ENCODE measurements around the gene IFITM1. TPM values are rescaled to one million over a fixed set of nuclear protein-coding genes. Genes with fewer than 3 reads are reported as not detected.
"Not testable (repeated sequence)": the region's sequence is repeated elsewhere in the genome, so short reads cannot be mapped to it uniquely, and the experiment has no call there.

IFITM1 gene
- total and polyA plus RNA-seq, 2 donors (not counting 1 experiment from before 2014, with no cell fraction given) = 21.1 to 93.0 TPM

DNA sequence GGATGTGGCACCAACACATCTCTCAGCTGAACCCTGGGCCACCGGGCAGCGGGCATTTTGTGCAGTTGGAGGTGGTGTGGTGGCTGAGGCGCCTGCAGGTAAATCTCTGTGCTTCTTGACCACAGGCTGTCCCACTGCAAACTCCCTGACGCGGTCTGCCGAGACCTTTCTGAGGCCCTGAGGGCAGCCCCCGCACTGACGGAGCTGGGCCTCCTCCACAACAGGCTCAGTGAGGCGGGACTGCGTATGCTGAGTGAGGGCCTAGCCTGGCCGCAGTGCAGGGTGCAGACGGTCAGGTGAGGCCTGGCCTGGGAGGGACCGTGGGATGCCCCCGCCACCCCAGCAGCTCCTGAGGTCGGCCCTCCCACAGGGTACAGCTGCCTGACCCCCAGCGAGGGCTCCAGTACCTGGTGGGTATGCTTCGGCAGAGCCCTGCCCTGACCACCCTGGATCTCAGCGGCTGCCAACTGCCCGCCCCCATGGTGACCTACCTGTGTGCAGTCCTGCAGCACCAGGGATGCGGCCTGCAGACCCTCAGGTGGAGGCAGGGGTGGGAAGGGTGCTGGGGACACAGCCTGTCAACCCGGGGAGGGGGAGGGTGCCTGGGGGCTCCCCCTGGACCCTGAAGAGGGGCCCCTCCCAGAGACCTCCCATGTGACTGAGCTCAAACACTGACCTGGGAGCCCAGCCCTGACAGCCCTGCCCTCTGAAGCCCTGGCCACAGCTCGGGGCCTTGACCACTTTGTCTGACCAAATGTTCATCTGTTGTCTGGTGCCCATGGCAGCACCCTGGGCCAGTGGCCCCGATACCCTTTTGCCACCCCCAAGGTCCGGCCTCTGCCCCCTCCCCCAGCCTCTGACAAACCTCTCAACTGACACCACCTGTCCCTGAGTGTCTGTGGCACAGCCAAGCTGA lies 29.5 kb upstream of the IFITM1 start:
- no peak overlapping the region for H2AFZ ChIP-seq (ENCODE audit: low read length)
- no peak overlapping the region for H3K9ac ChIP-seq (ENCODE audit: insufficient read depth, low read length)
- no peaks in the 10 kb centered on the region for H4K20me1 ChIP-seq (ENCODE audit: control insufficient read depth, extremely low read depth, insufficient read depth, low read length)
- H3K9me3 ChIP-seq (ENCODE audit: control insufficient read depth, insufficient read depth, low read depth, low read length) = no peaks in the 10 kb centered on the region
- H3K27ac ChIP-seq (ENCODE audit: insufficient read depth, low read length) = no peak overlapping the region
- TF ChIP-seq CTCF (conservative IDR thresholded peaks at IDR 0.05 in 1 of 2, IDR thresholded peaks at IDR 0.05 in 1 of 2; ENCODE audit: low read depth in 1 of 2, low read length in 2 of 2) = no peak
- no peak for TF ChIP-seq EZH2 (IDR thresholded peaks at IDR 0.05; ENCODE audit: low read length, missing control alignments)
- no peaks in the 10 kb centered on the region for H3K36me3 ChIP-seq (ENCODE audit: control insufficient read depth, insufficient read depth, low read length)
- H3K79me2 ChIP-seq (ENCODE audit: control insufficient read depth, insufficient read depth, low read length) = no peaks in the 10 kb centered on the region
- peaks cover 40% of the 10 kb centered on the region for H3K27me3 ChIP-seq (ENCODE audit: control insufficient read depth, insufficient read depth, low read length)
- H3K4me1 ChIP-seq (ENCODE audit: control insufficient read depth, extremely low read depth, insufficient read depth, low read length) = no peaks in the 10 kb centered on the region
- H3K4me3 ChIP-seq (replicated peaks in 1 of 4; ENCODE audit: control extremely low read depth in 1 of 4, insufficient read depth in 1 of 4, low read depth in 3 of 4, low read length in 4 of 4) = no peak overlapping the region
- H3K4me2 ChIP-seq (ENCODE audit: extremely low read depth, insufficient read depth, low read length) = no peak overlapping the region
- DNase-seq (ENCODE audit: low read depth in 2 of 2) = no peak

GRCh38 chr11:285021-285893 lies 28.6 kb upstream of the IFITM1 start:
- no peaks in the 10 kb centered on the region for H3K79me2 ChIP-seq (ENCODE audit: control insufficient read depth, insufficient read depth, low read length)
- no peak overlapping the region for H3K4me2 ChIP-seq (ENCODE audit: extremely low read depth, insufficient read depth, low read length)
- no peaks in the 10 kb centered on the region for H3K4me1 ChIP-seq (ENCODE audit: control insufficient read depth, extremely low read depth, insufficient read depth, low read length)
- no peak for DNase-seq (ENCODE audit: low read depth in 2 of 2)
- TF ChIP-seq EZH2 (IDR thresholded peaks at IDR 0.05; ENCODE audit: low read length, missing control alignments) (no peak), CTCF (conservative IDR thresholded peaks at IDR 0.05 in 1 of 2, IDR thresholded peaks at IDR 0.05 in 1 of 2; ENCODE audit: low read depth in 1 of 2, low read length in 2 of 2) (no peak)
- no peak overlapping the region for H3K27ac ChIP-seq (ENCODE audit: insufficient read depth, low read length)
- peaks cover 31% of the 10 kb centered on the region for H3K27me3 ChIP-seq (ENCODE audit: control insufficient read depth, insufficient read depth, low read length)
- no peaks in the 10 kb centered on the region for H3K36me3 ChIP-seq (ENCODE audit: control insufficient read depth, insufficient read depth, low read length)
- H3K9ac ChIP-seq (ENCODE audit: insufficient read depth, low read length) = no peak overlapping the region
- H3K4me3 ChIP-seq (replicated peaks in 1 of 4; ENCODE audit: control extremely low read depth in 1 of 4, insufficient read depth in 1 of 4, low read depth in 3 of 4, low read length in 4 of 4) = no peak overlapping the region
- no peaks in the 10 kb centered on the region for H3K9me3 ChIP-seq (ENCODE audit: control insufficient read depth, insufficient read depth, low read depth, low read length)
- H4K20me1 ChIP-seq (ENCODE audit: control insufficient read depth, extremely low read depth, insufficient read depth, low read length) = no peaks in the 10 kb centered on the region
- H2AFZ ChIP-seq (ENCODE audit: low read length) = no peak overlapping the region

DNA sequence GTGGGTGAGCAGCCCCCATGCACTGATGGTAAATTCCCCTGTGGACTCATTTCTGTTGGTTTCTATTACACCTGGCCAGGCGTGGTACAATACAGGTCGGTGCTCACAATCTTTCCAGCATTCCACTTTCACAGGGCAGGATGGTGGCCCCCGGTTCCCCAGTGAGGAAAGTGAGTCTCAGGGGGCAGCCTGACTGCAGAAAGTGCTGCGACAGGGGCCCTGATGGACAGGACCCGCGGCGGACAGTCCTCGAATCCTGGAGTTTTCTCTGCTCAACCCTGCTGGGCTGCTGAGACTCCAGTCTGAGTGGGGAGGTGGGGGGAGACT lies 28.0 kb upstream of the IFITM1 start:
- Histone ChIP-seq H3K36me3 (ENCODE audit: control insufficient read depth, insufficient read depth, low read length) (no peaks in the 10 kb centered on the region), H3K79me2 (ENCODE audit: control insufficient read depth, insufficient read depth, low read length) (no peaks in the 10 kb centered on the region), H3K27me3 (ENCODE audit: control insufficient read depth, insufficient read depth, low read length) (peaks cover 25% of the 10 kb centered on the region), H3K4me3 (replicated peaks in 1 of 4; ENCODE audit: control extremely low read depth in 1 of 4, insufficient read depth in 1 of 4, low read depth in 3 of 4, low read length in 4 of 4) (no peak overlapping the region), H2AFZ (ENCODE audit: low read length) (no peak overlapping the region), H3K9me3 (ENCODE audit: control insufficient read depth, insufficient read depth, low read depth, low read length) (no peaks in the 10 kb centered on the region), H3K4me1 (ENCODE audit: control insufficient read depth, extremely low read depth, insufficient read depth, low read length) (no peaks in the 10 kb centered on the region), H3K27ac (ENCODE audit: insufficient read depth, low read length) (no peak overlapping the region), H3K4me2 (ENCODE audit: extremely low read depth, insufficient read depth, low read length) (no peak overlapping the region), H3K9ac (ENCODE audit: insufficient read depth, low read length) (no peak overlapping the region), H4K20me1 (ENCODE audit: control insufficient read depth, extremely low read depth, insufficient read depth, low read length) (no peaks in the 10 kb centered on the region)
- TF ChIP-seq CTCF (conservative IDR thresholded peaks at IDR 0.05 in 1 of 2, IDR thresholded peaks at IDR 0.05 in 1 of 2; ENCODE audit: low read depth in 1 of 2, low read length in 2 of 2) (no peak), EZH2 (IDR thresholded peaks at IDR 0.05; ENCODE audit: low read length, missing control alignments) (no peak)
- no peak for DNase-seq (ENCODE audit: low read depth in 2 of 2)

DNA sequence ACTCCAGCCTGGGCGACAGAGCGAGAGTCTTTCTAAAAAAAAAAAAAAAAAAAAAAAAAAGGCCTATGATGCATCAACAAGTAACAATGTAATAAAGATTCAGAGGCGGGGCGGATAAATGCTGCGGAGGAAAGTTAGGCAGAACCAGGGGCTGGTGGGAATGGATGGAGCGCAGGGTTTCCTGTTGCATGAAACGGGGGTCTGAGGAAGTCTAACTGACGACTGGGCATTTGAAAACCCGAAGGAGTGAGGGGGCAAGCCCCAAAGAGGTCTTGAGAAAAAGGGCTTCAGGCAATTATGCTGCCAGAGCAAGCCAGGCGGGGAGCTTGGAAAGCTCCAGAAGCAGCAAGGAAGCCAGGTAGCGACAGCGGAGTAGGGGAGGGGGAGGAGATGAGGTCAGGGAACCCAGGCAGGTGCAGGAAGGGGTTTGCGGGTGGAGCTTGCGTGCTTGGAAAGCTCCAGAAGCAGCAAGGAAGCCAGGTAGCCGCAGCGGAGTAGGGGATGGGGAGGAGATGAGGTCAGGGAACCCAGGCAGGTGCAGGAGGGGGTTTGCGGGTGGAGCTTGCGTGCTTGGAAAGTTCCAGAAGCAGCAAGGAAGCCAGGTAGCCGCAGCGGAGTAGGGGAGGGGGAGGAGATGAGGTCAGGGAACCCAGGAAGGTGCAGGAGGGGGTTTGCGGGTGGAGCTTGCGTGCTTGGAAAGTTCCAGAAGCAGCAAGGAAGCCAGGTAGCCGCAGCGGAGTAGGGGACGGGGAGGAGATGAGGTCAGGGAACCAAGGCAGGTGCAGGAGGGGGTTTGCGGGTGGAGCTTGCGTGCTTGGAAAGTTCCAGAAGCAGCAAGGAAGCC lies 26.6 kb upstream of the IFITM1 start:
- H3K27ac ChIP-seq (ENCODE audit: insufficient read depth, low read length); H3K4me2 ChIP-seq (ENCODE audit: extremely low read depth, insufficient read depth, low read length); H3K79me2 ChIP-seq (ENCODE audit: control insufficient read depth, insufficient read depth, low read length); H2AFZ ChIP-seq (ENCODE audit: low read length); H3K36me3 ChIP-seq (ENCODE audit: control insufficient read depth, insufficient read depth, low read length); H3K4me3 ChIP-seq (replicated peaks in 1 of 4; ENCODE audit: control extremely low read depth in 1 of 4, insufficient read depth in 1 of 4, low read depth in 3 of 4, low read length in 4 of 4); H3K9me3 ChIP-seq (ENCODE audit: control insufficient read depth, insufficient read depth, low read depth, low read length); DNase-seq (ENCODE audit: low read depth in 2 of 2); H3K9ac ChIP-seq (ENCODE audit: insufficient read depth, low read length); H4K20me1 ChIP-seq (ENCODE audit: control insufficient read depth, extremely low read depth, insufficient read depth, low read length); H3K4me1 ChIP-seq (ENCODE audit: control insufficient read depth, extremely low read depth, insufficient read depth, low read length): not testable (repeated sequence)
- peaks cover 12% of the 10 kb centered on the region for H3K27me3 ChIP-seq (ENCODE audit: control insufficient read depth, insufficient read depth, low read length)

All from fibroblast of lung (primary cell).